WTC11 (cell line): Measurements from ENCODE around the gene ZDHHC21. TPM values are rescaled to one million over a fixed set of nuclear protein-coding genes. Genes with fewer than 3 reads are reported as not detected.

ENCODE experiments used
- ATAC-seq: fragments of 200-7000 bp; cut with Tn5 transposase; 2 replicates; pipeline ENCODE4 v1.10.0; 2021; ENCODE audit warnings: mild to moderate bottlenecking, moderate library complexity
- CTCF ChIA-PET: fragments of 300-600 bp; sonication (Branson Sonifier 250); formaldehyde crosslinking; loops from one replicate; lab custom pipeline; 2021; ENCODE audit warnings: antibody characterized with exemption; lab: Charles Lee
- POLR2A ChIA-PET: fragments of 350-600 bp; sonication (Branson Sonifier 250); formaldehyde crosslinking; loops from one replicate; lab custom pipeline; 2021; ENCODE audit warnings: antibody characterized with exemption; lab: Charles Lee
- DNase-seq: peaks from one replicate; pipeline ENCODE4 v3.0.0; 2021; ENCODE audit warnings: low spot score
- H3K27ac Mint-ChIP-seq: 2 replicates; pipeline ENCODE4 v1.8.0; 2021; ENCODE audit warnings: mixed read lengths
- H3K27me3 Mint-ChIP-seq: 2 replicates; pipeline ENCODE4 v1.8.0; 2021; ENCODE audit warnings: low read depth, mild to moderate bottlenecking, moderate library complexity, mixed read lengths
- H3K36me3 Mint-ChIP-seq: 2 replicates; pipeline ENCODE4 v1.8.0; 2021; ENCODE audit warnings: mixed read lengths
- H3K4me1 Mint-ChIP-seq: 2 replicates; pipeline ENCODE4 v1.8.0; 2022; ENCODE audit warnings: mixed read lengths
- H3K4me3 Mint-ChIP-seq: 2 replicates; pipeline ENCODE4 v1.8.0; 2021; ENCODE audit warnings: mild to moderate bottlenecking, moderate library complexity, mixed read lengths
- H3K9me3 Mint-ChIP-seq: 2 replicates; pipeline ENCODE4 v1.8.0; 2021; ENCODE audit warnings: mixed read lengths
- AFF4 ChIP-seq: sonication (generic); formaldehyde crosslinking; IDR thresholded peaks from 2 replicates; pipeline ENCODE4 v1.8.1; 2023; ENCODE audit warnings: mild to moderate bottlenecking, missing genetic modification reagents, borderline replicate concordance
- ATF3 ChIP-seq: sonication (generic); formaldehyde crosslinking; conservative IDR thresholded peaks from 2 replicates; pipeline ENCODE4 v1.8.1; 2022; ENCODE audit warnings: mild to moderate bottlenecking, missing genetic modification reagents
- CREB1 ChIP-seq: sonication (generic); formaldehyde crosslinking; IDR thresholded peaks from 2 replicates; pipeline ENCODE4 v1.8.0; 2023; ENCODE audit warnings: mild to moderate bottlenecking, missing genetic modification reagents
- NR1H2 ChIP-seq: sonication (generic); formaldehyde crosslinking; IDR thresholded peaks from 2 replicates; pipeline ENCODE4 v1.9.0; 2021; ENCODE audit warnings: mild to moderate bottlenecking, moderate library complexity, missing genetic modification reagents
- OVOL2 ChIP-seq: fragments of 250-450 bp; sonication (Bioruptor Pico); IDR thresholded peaks from 2 replicates; pipeline ENCODE4 v1.9.0; 2021; ENCODE audit warnings: mild to moderate bottlenecking, borderline replicate concordance
- RELA ChIP-seq: sonication (generic); formaldehyde crosslinking; IDR thresholded peaks from 2 replicates; pipeline ENCODE4 v1.8.1; 2022; ENCODE audit warnings: missing genetic modification reagents, mild to moderate bottlenecking, borderline replicate concordance
- RORB ChIP-seq: fragments of 250-450 bp; sonication (Bioruptor Pico); IDR thresholded peaks from 2 replicates; pipeline ENCODE4 v1.9.0; 2021; ENCODE audit warnings: mild to moderate bottlenecking
- ZBTB21 ChIP-seq: sonication (generic); formaldehyde crosslinking; IDR thresholded peaks from 2 replicates; pipeline ENCODE4 v1.8.1; 2023; ENCODE audit warnings: mild to moderate bottlenecking, missing genetic modification reagents, borderline replicate concordance
- ZNF281 ChIP-seq: sonication (generic); formaldehyde crosslinking; IDR thresholded peaks from 2 replicates; pipeline ENCODE4 v1.8.0; 2023; ENCODE audit warnings: mild to moderate bottlenecking, missing genetic modification reagents
- ZNF317 ChIP-seq: sonication (generic); formaldehyde crosslinking; IDR thresholded peaks from 2 replicates; pipeline ENCODE4 v1.8.1; 2023; ENCODE audit warnings: low read depth, mild to moderate bottlenecking, moderate library complexity, missing genetic modification reagents, borderline replicate concordance
- ZNF423 ChIP-seq: fragments of 250-450 bp; sonication (Bioruptor Pico); IDR thresholded peaks from 2 replicates; pipeline ENCODE4 v2.1.2; 2022; ENCODE audit warnings: mild to moderate bottlenecking, moderate library complexity
- ZNF512 ChIP-seq: sonication (generic); formaldehyde crosslinking; IDR thresholded peaks from 2 replicates; pipeline ENCODE4 v1.8.1; 2022; ENCODE audit warnings: missing genetic modification reagents, borderline replicate concordance
- total RNA-seq: library from RNA; stranded (reverse); gene quantifications from 3 replicates; pipeline ENCODE4 v1.2.3, GENCODE V29; 2021
- TF ChIP-seq, protein P1 (sequence below): fragments of 250-450 bp; sonication (Bioruptor Pico); conservative IDR thresholded peaks from 2 replicates; pipeline ENCODE4 v1.9.0; 2021; ENCODE audit warnings: mild to moderate bottlenecking

Gene ZDHHC21
- total RNA-seq, 1 experiment from 2014 or later = 6.7 TPM

- TF ChIP-seq ZNF281 (CRISPR knock-in tag) (no peak), AFF4 (no peak), NR1H2 (CRISPR knock-in tag) (no peak)
Measured at GRCh38 chr9:14678776-14679175, 14.5 kb downstream of the ZDHHC21 start (continued).

- H3K4me3 Mint-ChIP-seq = no peak overlapping the region
- TF ChIP-seq RELA (CRISPR knock-in tag) (no peak), ZBTB21 (no peak), CREB1 (CRISPR knock-in tag) (no peak)
- TF ChIP-seq, protein P1, sequence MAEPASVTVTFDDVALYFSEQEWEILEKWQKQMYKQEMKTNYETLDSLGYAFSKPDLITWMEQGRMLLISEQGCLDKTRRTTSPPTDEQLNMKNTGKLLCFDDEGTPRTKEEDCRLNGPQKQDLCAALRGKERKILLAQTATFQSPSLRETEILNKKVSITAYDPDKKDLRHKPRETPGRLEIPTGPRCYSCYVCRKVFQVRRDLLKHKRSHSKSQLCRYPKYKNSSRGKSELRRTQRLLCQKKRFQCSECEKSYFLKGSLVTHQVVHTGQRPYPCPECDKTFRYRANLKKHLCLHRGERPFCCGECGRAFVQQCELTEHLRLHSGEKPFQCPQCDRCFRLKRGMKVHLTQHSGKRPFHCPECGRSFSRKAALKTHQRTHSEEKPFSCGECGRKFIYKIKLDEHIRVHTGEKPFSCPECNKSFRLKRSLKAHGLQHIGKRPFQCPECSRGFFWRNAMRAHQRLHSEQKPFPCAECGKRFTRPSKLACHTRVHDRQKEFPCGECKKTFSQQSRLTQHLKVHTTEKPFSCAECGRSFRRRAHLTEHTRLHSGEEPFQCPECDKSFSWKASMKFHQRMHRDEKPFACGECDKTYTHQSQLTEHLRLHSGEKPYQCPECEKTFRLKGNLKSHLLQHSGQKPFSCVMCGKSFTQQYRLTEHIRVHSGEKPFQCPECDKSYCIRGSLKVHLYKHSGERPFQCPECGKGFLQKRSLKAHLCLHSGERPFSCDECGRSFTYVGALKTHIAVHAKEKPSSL (CRISPR knock-in tag) = no peak
- peaks cover 5% of the 10 kb centered on the region; the same call in 1 of the 2 replicates for H3K4me1 Mint-ChIP-seq
- no peak overlapping the region for H3K27ac Mint-ChIP-seq
- no peaks in the 10 kb centered on the region for H3K27me3 Mint-ChIP-seq
- H3K9me3 Mint-ChIP-seq = no peaks in the 10 kb centered on the region
- peaks cover 3% of the 10 kb centered on the region; the same call in 1 of the 2 replicates for H3K36me3 Mint-ChIP-seq
- ATAC-seq = no peak
- ChIA-PET CTCF (no interaction called here), POLR2A (no interaction called here)
- no peak for DNase-seq
Measured at GRCh38 chr9:14677872-14678271, 15.4 kb downstream of the ZDHHC21 start.

GRCh38 chr9:14677396-14677795 is 15.8 kb downstream of the ZDHHC21 start:
- H3K27ac Mint-ChIP-seq = peak overlapping the region; percentile 16; the same call in 1 of the 2 replicates
- H3K4me3 Mint-ChIP-seq = no peak overlapping the region
- ATAC-seq = no peak
- H3K9me3 Mint-ChIP-seq = no peaks in the 10 kb centered on the region
- peaks cover 5% of the 10 kb centered on the region; the same call in 1 of the 2 replicates for H3K4me1 Mint-ChIP-seq
- H3K36me3 Mint-ChIP-seq = peaks cover 1% of the 10 kb centered on the region
- DNase-seq = no peak
- ChIA-PET POLR2A (no interaction called here), CTCF (interaction anchor here (0.7 kb wide), 1 partner anchor 24 kb away, joined by 3 read pairs; no protein-coding TSS in a partner anchor)
- TF ChIP-seq ATF3 (CRISPR knock-in tag) = no peak
- no peak for TF ChIP-seq ZNF512
- TF ChIP-seq OVOL2 (CRISPR knock-in tag) = no peak
- TF ChIP-seq ZNF317 = no peak
- TF ChIP-seq ZNF423 = no peak
- TF ChIP-seq RORB = no peak
- no peaks in the 10 kb centered on the region for H3K27me3 Mint-ChIP-seq
